GM18868 (cell line): ENCODE results near the gene RNF212B.

Source experiments
- ATAC-seq: cut with Tn5 transposase; IDR thresholded peaks from one replicate; pipeline ENCODE4 v1.9.1; 2021; ENCODE audit warnings: mild to moderate bottlenecking, moderate library complexity; ENCODE audit not compliant: unreplicated experiment

RNF212B gene

DNA sequence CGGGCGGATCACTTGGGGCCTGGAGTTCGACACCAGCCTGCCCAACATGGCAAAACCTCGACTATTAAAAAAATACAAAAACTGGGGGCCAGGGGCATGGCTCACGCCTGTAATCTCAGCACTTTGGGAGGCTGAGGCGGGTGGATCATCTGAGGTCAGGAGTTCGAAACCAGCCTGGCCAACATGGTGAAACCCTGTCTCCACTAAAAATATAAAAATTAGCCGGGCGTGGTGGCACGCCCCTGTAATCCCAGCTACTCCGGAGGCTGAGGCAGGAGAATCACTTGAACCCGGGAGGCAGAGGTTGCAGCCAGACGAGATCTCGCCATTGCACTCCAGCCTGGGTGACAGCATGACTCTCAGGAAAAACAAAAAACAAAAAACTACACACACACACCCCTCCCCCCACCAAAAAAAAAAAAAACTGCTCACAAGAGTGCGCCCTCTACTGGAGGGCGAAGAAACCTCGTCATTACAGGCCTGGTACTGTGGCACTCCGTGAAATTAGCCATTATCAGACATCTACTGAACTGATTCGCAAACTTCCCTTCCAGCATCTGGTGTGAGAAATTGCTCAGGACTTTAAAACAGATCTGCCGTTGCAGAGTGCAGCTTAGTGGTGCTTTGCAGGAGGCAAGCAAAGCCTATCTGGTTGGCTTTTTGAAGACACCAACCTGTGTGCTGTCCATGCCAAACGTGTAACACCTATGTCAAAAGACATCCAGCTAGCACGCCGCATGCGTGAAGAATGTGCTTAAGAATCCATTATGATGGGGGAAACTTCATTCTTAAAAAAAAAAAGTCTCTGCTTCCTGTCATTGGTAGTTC, 57.2 kb downstream of the RNF212B start:
- ATAC-seq: peak; percentile 56

DNA sequence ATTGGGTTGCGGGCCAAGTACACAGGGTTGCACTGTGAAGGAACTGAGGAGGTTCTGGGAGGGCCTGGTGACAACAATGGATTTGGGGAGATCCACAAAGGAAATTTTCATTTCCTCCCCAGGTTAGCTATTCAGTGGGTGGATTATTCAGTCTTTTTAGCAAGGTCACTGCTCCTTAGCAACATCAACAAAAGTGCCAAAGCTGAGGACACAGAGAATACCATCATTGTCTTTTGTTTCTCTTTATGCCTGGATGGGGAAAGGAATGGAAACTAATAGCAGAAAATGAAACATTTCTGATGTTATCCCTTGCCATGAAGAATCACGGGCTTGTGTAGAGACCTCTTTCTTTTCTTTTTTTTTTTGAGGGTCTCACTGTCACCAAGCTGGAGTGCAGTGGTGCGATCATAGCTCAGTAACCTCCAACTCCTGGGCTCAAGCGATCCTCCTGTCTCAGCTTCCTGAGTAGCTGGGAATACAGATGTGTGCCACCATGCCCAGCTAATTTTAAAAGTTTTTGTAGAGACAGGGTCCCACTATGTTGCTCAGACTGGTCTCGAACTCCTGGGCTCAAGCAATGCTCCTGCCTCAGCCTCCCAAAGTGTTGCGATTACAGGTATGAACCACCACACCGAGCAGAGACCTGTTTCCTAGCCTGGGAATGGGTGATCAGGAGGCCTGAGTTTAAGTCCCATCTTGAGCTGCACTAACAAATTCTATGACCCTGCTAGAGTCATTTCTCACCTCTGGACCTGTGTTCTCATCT, 58.5 kb downstream of the RNF212B start:
- no peak for ATAC-seq

- no peak for ATAC-seq
Measured at GRCh38 chr14:23297096-23297495, 59.4 kb downstream of the RNF212B start.

- ATAC-seq: no peak
Measured at GRCh38 chr14:23297611-23298277, 60.0 kb downstream of the RNF212B start.

DNA sequence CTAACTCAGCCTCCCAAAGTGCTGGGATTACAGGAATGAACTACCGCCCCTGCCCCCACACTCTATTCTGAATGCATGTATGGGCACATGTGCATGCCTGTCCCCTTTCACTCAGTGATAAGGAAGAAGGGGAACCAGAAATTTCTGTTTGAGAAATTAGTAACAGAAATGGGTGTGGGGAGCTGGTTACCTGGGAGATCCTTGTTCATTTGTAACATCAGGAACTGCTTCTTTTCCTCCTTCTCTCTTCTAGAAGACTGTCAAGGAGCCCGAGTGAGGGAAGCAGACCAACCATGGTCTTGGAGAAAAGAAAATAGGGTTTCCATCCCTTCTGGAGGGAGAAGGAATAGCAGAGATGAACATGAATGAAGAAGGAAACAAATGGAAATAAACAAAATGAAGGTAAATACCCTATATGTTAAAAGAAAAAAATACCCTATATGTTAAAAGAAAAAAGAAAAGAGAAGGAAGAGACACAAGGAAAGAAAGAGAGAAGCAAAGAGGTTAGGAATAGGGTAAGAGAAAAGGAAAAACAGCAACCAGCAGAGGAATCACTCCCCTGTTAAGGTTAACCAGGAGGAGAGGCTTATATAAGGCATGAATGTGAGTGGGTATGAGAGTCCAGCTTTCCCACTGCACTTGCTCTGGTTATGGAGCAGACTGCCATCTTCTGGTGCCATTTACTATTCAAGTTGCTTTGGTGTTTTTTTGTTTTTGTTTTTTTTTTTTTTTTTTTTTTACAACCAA, 61.6 kb downstream of the RNF212B start:
- no peak for ATAC-seq

- no peak for ATAC-seq
Measured at GRCh38 chr14:23299986-23300686, 62.4 kb downstream of the RNF212B start.

DNA sequence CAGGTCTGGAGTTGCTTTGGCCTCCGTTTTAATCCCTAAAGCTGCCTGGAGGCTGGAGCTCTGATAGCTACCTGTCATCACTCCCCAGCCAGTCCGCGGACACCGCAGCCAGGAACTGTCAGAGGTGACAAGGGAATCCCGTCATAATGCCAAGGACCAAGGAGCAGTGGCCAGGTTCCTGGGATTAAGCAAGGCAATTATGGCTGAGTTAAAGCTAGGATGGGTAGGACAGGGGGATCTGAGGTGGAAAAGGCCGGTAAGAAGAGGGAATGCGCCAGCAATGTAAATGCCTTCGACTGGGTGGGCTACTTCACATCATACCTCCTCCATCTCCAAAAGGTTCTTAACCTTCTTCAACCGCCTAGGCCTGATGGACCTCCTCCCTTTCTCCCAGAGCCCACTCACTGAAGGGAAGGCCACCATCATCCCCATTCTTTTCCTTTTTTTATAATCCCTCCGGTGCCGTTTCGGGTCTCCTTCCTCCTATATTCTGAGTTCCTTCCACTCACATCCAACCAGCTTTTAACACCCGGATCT, 63.0 kb downstream of the RNF212B start:
- no peak for ATAC-seq

DNA sequence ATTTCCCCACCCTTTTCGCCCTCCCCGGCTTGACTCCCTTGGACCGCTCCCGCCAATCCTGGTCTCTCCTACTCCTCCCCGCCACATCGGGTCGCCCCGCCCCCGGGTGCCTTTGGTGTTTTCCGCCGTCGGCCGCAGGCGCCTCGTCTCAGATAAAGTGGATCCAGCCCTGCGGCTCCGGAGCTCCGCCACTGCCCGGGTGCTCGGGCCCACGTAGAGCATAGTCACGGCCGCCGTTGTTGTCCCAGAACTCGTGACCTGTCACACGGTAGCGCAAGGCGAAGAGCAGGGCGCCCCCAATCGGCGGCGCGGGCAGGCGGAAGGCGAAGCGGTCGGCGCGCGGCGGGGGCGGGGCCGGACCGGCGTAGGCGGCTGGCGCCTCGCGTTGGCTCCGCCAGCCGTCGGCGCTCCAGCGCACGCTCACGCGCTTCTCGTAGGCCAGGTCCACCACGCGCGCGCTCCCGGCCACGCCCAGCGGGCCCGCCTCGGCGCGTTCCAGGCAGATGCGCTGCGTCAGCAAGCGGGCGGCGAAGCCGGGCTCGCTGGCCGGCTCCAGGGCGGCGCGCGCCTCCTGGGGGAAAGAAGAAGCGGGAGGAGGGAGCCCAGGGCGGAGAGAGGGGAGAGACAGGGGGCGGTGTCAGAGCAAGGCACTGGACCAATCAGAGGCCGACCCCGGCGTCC, 63.7 kb downstream of the RNF212B start:
- peak; percentile 78 for ATAC-seq

- peak; percentile 9 for ATAC-seq
Measured at GRCh38 chr14:23301969-23302289, 64.2 kb downstream of the RNF212B start.

DNA sequence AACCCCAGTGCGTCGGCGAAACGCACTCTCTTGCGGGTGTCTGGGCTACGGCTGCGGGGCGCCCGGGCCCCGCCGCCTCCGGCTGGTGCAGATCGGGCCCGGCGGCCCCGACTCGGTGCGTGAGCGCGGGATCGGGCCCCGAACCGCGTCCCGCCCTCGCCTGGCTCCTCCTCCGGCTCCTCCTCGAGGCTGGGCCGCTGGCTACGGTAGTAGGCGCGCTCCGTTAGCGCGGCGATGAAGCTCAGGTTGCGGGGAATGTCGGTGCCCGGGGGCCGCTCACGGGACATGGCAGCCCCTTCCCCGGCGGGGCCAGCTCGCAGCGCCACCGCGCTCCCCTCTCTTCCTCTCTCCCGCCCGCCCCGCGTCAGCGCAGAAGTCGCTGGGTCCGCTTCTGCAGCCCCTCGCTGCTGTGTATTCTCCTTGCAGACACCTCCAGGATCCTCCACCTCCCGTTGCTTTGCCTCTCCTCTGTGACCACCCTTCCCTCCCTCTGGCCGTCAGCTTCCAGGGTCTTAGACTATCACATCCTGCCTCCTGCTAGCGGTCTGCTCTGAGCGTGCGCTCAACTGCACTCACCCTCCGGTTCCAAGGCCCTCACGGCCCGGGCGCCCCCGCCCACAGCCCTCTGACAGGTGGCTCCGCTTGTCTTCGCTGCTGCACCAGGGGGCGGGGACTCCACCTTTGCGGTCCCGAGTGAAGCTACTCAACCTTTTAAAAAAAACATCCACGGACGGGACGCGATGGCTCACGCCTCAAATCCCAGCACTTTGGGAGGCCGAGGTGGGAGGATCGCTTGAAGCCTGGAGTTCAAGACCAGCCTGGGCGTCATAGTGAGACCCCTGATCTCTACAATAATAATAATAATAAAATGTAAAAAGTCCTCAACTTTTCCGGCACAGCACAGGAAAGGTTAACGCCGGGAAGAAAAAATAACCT, 64.8 kb downstream of the RNF212B start, which contains the start of gene PPP1R3E:
PPP1R3E (minus strand) TSS at position 570 of the 936 bp plus-strand sequence; CDS start at position 287, 283 bp downstream.
- peak; percentile 38 for ATAC-seq

- ATAC-seq: peak; percentile 23
Measured at GRCh38 chr14:23306412-23307145, 68.8 kb downstream of the RNF212B start, which contains the start of gene BCL2L2. BCL2L2 (plus strand) TSS chr14:23306833; CDS start chr14:23307768, 935 bp downstream.

- ATAC-seq: no peak
Measured at GRCh38 chr14:23307146-23307530, 69.4 kb downstream of the RNF212B start.

DNA sequence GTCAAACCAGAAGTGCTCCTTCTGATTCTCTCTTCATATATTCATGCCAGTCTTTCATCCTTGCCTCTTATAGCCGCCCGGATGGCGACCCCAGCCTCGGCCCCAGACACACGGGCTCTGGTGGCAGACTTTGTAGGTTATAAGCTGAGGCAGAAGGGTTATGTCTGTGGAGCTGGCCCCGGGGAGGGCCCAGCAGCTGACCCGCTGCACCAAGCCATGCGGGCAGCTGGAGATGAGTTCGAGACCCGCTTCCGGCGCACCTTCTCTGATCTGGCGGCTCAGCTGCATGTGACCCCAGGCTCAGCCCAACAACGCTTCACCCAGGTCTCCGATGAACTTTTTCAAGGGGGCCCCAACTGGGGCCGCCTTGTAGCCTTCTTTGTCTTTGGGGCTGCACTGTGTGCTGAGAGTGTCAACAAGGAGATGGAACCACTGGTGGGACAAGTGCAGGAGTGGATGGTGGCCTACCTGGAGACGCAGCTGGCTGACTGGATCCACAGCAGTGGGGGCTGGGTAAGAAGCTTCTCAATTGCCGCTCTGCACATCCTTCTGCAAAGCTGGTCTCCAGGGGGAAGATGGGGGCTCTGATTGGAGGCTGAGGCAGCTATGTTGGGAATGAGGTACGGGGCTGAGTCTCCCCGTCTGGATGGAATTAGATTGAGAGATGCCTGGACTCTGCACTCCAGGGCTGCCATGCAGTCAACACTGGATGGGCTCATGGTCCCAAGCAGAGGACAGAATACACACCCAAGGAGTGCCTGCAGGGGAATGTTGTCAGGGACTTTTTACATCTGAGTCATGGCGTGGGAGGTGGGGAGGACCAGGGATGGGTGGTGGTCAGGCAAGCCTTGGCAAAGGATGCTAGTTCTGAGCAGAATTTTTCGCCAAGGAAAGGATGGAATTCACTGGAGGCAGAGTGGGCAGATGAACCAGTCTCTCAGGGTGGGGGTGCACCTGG, 70.2 kb downstream of the RNF212B start:
- ATAC-seq: no peak

- ATAC-seq: no peak
Measured at GRCh38 chr14:23308721-23309445, 71.1 kb downstream of the RNF212B start.

DNA sequence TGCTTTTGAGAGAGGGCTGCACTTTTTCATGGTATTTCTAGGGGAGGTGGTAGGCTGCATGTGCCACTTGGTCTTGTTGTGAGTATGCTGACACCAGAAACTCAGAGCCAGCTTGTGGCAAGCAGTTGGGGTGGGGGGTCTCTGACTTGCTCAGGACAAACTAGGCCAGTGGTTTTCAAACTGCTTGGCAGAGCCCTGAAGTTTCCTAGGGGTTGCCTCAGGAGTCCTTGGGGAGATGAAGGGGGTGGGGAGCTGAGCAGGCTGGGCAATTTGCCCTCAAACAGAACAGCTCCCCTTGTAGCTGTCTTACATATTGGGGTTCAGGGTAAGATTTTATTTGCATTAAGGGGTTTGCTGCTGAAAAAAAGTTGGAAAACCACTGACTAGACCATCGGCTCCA, 72.8 kb downstream of the RNF212B start:
- no peak for ATAC-seq

DNA sequence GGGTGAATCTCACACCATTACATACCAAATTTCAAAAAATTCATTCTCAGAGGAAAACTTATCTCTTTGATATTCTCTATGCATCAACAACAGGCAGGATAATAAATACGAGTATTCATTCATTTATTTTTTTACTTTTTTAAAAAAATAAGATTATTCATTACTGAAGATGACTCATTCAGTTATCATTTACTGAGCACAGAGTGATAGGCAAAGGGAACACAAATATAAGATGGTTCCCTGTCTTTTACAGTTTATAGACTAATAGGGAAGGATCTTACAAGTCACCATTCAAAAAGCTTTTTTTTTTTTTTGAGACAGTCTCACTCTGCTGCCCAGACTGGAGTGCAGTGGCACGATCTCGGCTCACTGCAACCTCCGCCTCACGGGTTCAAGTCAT, 78.6 kb downstream of the RNF212B start:
- ATAC-seq: no peak
